ENCODE data around the gene EML3.
A peak's percentile ranks its signal among the peaks of the same experiment; 100 is the strongest.

The EML3 gene

GRCh38 chr11:62553080-62553838 lies 59.3 kb downstream of the EML3 start:
- TF ChIP-seq CTCF (IDR thresholded peaks at IDR 0.05; ENCODE audit: control insufficient read depth, extremely low read depth, insufficient read depth) = no peak
- peak; percentile 81 for DNase-seq (ENCODE audit: low read depth)
- H3K4me3 ChIP-seq (ENCODE audit: low read depth, low read length) = no peak overlapping the region

GRCh38 chr11:62552485-62553079 lies 60.0 kb downstream of the EML3 start:
- TF ChIP-seq CTCF (IDR thresholded peaks at IDR 0.05; ENCODE audit: control insufficient read depth, extremely low read depth, insufficient read depth) = no peak
- DNase-seq (ENCODE audit: low read depth) = no peak
- H3K4me3 ChIP-seq (ENCODE audit: low read depth, low read length) = no peak overlapping the region

Measured in LNCaP clone FGC (cell line).